Measurements from ENCODE around the gene LDLRAD3.

LDLRAD3 gene

DNA sequence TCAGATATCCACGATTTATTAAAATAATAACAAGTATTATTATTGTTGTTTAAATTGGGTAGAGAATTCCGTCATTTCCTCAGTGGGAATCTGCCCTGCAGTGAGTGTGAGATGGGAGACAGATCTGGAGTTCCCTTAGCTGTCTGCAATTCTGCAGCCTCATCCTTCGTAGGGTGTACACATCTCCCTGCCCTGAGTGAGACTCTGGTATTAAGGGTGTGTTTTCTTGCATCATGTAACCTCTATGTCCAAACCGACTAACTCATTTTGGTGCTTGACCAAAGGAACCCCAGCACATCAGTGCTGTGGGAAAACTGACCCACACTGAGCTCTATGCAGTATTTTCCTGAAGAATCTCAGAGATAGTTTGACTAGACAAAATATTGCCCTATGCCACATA is 157.6 kb downstream of the LDLRAD3 start:
- no peak for DNase-seq (ENCODE audit: low read depth, low spot score)

DNA sequence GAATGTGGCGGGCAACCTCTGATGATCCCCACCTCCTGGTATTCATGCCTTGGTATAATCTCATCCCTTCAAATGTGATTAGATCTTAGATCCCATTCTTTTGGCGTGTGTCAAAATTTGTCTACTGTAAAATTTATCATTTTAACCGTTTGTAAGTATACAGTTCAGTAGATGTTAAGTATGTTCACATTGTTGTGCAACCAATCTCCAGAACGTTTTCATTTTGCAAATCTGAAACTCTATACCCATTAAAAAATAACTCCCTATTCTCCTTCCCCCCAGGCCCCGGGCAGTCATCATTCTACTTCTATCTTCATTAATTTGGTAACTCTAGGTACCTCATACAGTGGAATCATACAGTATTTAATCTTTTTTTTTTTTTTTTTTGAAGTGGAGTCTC is 159.0 kb downstream of the LDLRAD3 start:
- DNase-seq (ENCODE audit: low read depth, low spot score): no peak

DNA sequence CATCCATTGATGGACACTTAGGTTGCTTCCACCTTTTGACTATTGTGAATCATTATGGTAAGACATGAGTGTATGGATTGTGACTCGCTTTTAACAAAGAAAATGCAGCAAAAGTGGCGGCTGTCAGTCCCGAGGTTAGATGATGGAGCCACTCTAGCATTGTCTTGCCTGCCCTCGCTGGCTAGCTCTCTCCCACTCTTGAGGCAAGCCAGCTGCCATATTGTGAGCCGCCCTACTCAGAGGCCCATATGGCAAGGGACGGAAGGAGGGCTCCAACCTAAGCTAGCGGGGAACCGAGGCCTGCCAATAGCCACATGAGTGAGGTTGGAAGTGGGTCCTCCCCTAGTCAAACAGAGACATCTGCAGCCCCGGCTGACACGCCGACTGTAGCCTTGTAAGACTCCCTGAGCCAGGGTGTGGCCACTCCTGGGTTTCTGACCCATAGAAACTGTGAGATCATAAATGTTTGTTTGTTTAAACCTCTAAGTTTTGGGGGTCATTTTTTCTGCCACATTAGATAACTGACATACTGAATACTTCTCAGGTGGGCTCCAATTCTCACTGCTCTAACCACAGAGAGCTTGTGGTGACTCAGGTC is 160.2 kb downstream of the LDLRAD3 start:
- DNase-seq (ENCODE audit: low read depth, low spot score): no peak

DNA sequence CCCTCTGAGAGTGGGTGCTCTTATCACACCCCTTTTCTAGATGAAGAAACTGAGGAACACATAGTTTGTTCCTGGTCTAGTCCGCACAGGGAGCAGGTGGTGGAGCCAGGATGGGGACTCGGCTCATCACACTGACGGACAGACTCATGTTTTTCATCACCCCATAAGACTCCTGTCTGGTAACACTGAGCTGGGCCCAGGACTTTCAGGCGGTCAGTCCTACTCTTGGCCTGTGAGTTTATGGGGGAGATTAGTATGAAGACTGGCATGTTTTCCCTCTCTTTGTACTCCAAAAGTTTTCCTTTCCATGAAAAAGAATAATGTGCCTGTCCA is 160.8 kb downstream of the LDLRAD3 start:
- DNase-seq (ENCODE audit: low read depth, low spot score): no peak

DNA sequence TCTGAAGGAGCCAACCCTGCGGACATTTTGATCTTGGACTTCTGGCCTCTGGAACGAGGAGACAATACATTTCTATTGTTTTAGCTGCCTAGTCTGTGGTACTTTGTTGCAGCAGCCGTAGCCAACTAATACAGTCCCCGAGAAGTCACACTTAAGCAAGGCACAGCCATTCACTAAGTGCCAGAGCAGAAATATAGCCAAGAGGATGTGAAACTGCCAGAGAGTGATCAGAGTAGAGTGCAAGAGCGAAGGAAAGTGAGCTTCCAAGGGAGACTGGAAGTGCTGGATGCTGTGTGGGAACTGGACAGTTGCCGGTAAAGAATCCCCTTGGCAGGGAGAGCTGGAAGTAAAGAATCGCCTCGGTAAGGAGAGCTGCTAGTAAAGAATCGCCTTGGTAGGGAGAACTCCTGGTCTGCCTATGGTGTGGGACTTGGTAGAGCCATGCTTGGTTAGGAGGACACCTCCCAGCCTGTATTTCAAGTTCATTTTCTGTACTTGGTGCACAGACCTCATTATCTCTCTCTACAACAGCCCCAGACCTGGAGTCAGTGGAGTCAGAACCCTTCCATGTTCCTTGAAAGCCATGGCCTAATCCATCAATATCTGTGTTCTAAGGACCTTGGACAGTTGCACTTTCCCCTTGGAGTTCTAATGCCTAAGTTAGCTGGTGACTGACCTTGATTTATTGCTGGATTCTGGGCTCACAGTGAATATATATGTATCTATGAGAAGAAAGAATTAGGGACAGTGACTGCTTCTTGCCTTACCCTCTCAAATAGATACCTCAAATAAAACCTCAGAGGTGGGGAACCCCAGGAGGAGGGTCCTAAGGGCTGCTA is 162.1 kb downstream of the LDLRAD3 start:
- DNase-seq (ENCODE audit: low read depth, low spot score): no peak

DNA sequence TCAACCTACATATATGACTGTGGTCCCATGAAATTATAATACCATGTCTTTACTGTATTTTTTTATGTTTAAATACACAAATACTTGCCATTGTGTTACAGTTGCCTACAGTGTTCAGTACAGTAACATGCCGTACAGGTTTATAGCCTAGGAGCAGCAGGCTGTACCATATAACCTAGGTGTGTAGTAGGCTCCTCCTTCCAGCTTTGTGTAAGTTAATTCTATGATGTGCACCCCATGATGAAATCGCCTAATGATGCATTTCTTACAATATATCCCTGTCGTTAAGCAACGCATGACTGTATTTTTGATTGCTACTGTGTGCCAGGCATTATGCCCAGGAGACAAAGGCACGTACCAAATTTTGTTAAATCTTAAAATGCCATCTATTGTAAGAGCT is 163.7 kb downstream of the LDLRAD3 start:
- DNase-seq (ENCODE audit: low read depth, low spot score): no peak

DNA sequence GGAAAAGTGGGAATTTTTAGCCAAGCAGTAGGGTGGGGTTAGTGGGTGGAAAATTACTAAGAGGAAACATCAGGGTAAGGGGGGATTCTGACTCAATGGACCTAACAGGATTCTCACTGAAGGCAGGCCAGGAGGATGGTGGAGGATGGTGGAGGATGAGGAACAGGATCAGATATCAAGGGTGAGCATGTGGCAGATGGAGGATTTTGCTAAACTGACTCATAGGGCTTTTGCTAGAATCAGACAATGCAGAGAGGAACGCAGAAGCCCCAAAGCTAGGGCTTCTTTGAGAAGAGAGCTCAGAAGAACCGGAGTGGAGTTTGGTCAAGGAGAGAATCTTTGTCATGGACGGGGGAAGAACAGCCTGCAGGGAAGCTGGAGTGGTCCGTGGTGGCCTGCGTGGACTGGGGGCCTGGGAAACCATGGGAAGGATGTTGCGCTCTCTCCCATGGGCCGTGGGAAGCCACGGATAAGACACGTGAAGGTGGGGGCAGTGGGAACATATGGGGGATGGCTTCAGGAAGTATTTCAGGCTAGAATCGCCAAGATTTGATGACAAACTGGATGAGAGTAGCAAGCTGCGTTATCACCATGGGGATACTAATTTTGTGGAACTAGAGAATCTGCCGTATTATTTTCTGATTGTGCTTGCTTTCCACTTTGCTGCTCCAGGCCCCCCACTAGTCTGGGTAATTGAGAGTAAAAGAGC is 165.2 kb downstream of the LDLRAD3 start:
- DNase-seq (ENCODE audit: low read depth, low spot score): no peak

DNA sequence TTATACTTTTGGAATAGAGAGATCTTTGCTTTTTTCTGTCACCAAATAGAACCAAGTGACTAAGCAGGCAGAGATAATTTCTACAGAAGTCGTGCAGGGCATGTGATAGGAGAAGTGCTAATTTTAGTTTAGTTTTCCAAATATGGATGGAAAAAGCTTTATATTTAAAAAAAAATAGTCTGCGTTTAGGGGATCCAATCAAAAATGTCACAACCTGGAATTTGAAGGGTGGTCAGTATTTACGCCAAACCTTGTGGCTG is 165.7 kb downstream of the LDLRAD3 start:
- no peak for DNase-seq (ENCODE audit: low read depth, low spot score)

DNA sequence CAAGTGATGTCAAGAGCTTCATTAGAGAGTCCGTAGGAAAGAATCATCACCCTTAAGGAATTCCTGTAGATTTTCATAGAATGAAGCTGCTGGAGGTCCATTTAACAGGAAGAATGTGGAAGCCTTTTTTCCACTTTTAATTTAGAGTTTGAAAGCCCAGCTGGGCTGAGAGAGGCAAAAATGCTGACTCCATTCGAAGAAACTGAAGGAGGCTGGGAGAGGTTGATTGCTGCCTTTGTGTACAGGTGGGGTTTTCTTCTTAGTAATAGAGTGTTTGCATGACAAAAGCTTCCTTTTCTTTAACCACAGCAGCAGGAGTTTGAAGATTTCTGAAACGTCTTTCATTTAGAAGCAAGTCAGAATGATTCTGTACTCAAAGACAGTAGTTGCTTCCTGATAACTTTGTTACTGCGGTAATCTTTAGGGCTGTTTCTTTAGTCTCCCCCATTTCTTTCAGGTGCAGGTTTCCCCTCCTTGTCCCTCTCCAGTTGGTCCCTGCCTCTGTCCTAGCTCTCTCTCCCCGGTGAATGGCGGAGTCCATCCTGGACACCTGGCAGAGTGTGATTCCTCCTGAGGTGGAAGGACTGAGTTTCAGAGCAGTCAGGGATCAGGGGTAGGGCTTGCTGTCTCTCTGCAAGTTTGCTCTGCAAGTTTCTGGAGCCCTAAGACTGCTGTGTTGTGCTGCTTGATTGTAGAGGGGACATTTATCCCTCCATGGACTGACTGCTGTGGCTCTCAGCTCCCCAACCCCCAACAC is 166.2 kb downstream of the LDLRAD3 start:
- DNase-seq (ENCODE audit: low read depth, low spot score): no peak

DNA sequence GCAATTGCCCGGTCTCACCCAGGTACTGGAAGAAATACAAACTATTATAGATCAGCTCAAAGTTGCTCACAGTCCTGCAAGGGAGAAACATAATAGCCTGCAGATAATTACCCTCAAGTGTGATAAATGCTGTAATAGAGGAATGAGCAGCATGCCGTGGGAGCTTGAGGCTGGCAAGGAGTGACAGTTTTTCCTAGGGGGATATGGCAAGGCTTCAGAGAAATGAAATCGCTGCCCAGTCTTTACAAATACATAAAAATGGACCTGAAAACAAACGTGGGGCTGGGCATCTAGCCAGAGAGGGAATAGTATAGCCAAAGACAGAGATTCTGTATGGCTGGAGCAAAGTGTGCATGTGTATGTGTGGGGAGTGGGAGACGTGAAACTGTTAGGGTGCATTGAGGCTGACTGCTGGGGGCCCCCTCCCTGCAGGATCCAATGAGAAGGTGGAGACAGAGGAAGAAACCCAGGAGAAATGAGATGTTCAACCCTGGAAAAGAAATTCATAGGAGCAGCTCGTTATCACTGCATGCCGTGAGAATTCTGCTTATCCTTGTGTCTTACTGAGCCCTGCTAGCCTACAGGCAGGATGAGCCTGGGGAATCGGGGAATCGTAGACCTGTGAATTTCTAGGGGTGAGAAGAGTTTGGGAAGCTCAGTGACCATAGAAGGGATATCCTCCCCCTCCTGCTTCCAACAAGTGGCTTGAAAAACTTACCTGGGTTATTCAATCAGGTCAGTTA is 167.0 kb downstream of the LDLRAD3 start:
- no peak for DNase-seq (ENCODE audit: low read depth, low spot score)

DNA sequence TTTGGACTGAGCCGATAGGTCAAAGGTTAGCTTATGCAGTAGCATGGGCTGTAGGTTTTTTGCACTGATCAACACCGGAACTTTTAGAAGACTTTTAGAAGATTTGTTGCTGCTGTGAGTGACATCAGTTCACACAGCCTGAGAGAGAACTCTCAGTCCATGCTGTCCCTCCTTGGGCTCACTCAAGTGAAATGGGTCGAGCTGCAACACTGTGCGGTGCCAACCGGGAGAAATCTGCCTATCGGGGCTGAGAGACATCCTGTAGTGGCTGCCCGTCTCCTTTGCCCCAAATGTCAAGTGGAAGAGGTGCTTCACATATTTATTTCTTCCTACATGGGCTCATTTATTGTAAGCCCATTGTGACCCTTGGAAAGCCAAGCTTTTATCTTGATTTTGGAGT is 170.2 kb downstream of the LDLRAD3 start:
- DNase-seq (ENCODE audit: low read depth, low spot score): no peak

DNA sequence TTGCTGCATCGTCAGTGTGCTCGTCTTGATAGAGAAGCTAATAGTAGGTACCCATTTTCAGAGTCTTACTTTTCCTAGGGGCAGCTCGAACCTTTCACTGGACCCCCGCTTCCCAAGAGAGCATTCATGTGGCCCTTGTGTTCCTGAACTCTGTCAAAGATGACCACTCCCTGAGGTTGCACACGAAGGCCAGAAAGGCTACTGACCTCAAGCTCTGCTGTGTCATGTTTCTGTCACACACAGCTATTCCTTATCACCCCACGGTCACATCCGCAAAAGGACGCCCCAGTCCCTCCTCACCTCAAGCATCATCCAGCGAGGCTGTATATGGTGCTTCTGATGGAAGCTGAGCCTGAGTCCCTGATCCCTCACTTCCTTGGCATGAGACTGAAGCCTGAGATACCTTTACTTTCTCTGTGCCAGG is 171.5 kb downstream of the LDLRAD3 start:
- no peak for DNase-seq (ENCODE audit: low read depth, low spot score)

DNA sequence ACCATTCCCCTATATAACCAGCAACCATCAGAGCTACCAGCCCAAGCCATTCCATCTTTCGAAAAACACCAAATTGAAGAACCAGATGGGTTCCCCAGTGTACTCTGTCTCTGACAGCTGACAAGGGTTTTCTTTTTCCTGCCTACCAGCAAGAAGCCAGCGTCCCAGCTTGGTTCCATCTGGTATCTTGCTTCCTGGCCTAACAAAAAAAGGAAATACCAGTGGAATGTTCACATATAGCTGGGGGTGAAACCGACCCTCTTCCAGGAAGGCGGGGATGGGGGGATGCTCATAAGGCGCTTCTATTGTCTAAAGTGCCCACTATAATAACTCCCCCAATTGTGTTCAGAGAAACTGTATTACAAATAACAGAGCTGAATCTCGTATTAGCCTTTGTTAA is 172.3 kb downstream of the LDLRAD3 start:
- DNase-seq (ENCODE audit: low read depth, low spot score): no peak

DNA sequence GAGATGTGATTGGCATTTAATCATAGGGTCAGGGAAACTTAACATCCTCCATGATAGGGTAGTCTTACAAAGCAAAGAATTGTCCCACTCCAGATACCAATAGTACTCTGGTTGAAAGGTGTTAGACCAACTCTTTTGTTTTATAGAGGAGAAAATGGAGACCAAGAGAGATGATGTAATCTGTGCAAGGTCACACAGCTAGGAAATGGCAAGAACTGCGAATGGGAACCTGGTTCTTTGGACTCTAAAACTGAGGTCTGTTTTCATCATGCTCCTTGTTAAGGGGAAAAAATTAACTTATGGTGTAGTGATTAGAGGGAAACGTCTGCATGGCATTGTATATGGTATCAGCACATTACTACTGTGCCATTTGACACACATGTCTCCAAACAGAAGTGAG is 174.2 kb downstream of the LDLRAD3 start:
- no peak for DNase-seq (ENCODE audit: low read depth, low spot score)

DNA sequence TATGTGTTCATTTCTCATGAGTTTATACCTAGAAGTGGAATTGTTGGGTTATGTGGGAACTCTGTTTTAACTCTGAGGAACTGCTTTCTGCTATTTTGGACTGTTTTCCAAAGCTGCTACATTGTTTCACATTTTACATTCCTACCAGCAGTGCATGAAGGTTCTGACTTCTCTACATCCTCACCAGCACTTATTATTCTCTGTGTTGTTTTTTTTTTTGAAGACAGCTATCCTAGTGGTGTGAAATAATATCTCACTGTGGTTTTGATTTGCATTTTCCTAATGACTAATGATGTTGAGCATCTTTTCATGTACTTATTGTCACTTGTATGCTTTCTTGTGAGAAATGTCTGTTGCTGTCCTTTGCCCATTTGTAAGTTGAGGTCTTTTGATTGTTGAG is 175.4 kb downstream of the LDLRAD3 start:
- no peak for DNase-seq (ENCODE audit: low read depth, low spot score)

DNA sequence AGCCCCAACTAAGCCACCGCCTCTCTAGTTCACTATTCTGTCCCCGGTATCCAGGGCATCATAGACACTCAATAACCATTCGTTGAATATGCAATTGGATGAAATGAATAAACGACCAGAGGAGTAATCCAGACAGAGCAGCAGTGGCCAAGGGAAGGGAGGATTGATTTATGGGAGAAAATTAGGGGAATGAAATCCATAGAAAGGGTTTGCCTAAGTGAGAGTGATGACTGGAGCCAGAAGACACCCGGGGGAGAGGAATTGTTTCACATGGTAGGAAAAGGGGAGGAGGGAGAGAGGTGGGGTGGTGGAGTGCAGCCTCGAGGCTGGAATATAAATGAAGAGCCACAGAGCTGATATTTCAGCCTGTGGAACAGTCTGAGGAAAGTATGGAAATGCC is 177.2 kb downstream of the LDLRAD3 start:
- no peak for DNase-seq (ENCODE audit: low read depth, low spot score)

DNA sequence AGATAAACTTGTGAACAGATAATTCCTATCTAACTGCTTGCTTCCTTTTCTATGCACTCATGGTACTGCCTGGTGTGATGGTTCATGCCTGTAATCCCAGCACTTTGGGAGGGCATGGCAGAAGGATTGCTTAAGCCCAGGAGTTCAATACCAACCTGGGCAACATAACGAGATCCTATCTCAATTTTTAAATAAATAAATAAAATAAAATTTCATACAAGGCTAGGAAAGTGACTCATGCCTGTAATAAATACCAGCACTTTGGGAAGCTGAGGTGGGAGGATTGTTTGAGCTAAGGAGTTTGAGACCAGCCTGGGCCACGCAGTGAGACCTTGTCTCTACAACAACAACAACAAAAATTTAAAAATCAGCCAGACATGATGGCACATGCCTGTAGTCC is 178.8 kb downstream of the LDLRAD3 start:
- no peak for DNase-seq (ENCODE audit: low read depth, low spot score)

DNA sequence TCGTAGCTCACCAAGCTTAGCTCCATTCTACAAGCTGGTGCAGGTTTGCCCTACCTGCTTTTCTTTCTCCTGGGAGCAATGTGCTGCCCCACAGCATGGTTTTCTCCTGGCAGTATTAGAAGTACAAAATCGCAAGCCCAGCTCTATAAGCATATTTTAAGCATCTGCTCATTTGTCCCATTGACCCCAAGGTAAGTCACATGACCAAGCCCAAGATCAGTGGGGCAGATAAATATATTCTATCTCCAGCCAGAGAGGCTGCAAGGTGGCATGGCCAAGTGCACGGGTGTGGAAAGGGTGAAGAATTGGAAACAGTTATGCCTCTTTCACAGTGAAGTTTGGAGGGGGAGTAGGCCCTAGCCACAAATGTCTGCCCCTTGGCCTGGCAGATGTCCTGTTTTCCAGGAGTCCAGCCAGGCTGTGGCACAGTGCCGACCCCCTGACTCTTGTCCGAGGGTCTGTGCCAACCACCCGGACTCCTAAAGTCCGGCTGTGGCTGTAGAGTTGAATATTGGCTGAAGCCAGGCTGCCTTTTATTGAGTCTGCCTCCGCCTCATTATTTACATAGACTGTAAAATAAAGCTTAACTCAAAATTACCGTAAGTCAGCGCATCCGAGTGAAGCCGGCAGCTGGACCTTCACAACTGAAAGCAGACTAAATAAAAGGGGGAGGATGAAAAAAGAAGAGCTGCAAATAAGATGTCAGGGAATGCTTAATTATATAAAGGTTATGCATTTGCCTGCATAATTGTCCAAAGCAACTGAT is 179.7 kb downstream of the LDLRAD3 start:
- DNase-seq (ENCODE audit: low read depth, low spot score): no peak

DNA sequence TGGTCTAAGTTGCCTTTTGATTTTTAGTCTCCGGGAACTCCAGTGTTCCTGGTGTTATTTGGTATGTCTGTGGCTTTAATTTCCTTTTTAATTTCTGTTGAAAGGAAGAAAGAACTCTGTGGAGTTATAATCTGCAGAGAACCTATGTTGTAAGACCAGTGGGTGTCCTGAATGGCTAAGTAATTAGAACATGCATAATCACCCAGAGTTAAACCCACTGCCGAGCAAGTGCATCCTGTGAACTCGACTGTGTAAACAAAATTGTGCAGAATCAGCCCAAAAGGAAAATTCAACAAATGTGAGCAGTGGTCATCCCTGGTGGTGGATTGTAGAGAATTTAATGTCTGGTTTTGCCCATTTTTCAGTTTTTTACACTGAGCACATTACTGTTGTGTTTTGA is 182.8 kb downstream of the LDLRAD3 start:
- no peak for DNase-seq (ENCODE audit: low read depth, low spot score)

DNA sequence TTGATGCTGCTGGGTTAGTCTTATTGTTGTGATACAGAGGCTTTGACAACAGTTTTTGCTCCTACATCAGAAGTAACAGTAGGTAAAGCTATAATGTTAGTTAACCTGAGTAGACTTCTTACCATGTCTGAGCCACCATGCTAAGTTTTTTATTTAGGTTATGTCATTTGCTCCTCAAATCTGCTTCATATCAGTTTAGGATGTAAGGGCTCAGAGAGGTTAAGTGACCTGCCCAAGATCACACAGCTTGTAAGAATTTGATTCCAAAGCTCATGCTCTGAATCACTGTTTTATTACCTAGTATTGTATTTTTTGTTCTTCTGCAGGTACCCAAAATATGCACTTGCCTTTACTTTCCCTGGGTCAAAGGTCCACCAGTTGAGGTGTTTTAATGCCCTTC is 183.7 kb downstream of the LDLRAD3 start:
- DNase-seq (ENCODE audit: low read depth, low spot score): no peak

DNA sequence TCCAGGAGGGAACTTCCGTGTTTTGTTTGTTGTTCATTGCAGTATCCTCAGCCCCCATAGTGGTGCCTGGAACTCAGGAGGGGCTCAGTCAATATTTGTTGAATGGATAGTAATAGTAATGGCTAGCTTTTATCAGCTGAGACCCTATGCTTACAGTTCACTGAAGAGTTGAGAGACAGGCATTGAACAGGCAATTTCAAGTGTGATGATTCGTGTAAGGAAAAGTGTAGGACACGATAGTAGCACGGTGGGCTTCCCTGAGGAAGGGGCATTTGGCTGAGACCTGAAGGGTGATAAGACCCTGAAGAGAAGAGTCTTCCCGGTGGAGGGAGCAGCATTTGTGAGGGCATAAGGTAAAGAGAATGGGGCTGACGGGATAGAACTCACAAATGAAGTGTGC is 186.1 kb downstream of the LDLRAD3 start:
- no peak for DNase-seq (ENCODE audit: low read depth, low spot score)
